Fibroblast of lung (primary cell): Measurements from ENCODE around the gene RNF19B.

Experiments
- EZH2 ChIP-seq: IDR thresholded peaks from 2 replicates; pipeline ENCODE4 v1.5.1; 2012; ENCODE audit warnings: low read length, control low read depth, mild to moderate bottlenecking; ENCODE audit errors: missing control alignments
- TF ChIP-seq, protein P1 (sequence below), 2 donors: IDR thresholded peaks in 1 of 2; conservative IDR thresholded peaks in 1 of 2; 1 replicate in 1 of 2; 2 replicates in 1 of 2; pipeline ENCODE4 v1.5.1; 2011 to 2012; ENCODE audit warnings: low read length in 2 of 2, control low read depth in 1 of 2, inconsistent platforms in 1 of 2, low read depth in 1 of 2, mild to moderate bottlenecking in 1 of 2

DNA sequence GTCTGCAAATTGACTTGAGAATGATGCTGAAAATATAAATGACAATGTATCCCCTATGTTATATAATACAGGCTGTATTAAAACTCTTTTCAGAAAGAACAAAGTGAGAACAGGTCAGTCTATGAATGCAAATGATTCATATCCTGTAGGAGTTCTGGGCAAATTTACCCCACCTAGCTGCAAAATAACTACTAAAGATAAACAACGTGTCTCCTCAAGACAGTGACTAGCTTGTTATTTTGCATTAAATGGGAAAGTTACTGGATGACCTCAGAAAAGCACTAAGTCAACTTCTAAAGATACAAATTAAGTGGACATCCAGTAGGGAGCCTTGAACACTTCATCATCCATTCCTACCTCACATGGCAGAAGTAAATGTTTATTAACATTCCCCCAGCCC is 11.1 kb downstream of the RNF19B start:
- TF ChIP-seq, protein P1, sequence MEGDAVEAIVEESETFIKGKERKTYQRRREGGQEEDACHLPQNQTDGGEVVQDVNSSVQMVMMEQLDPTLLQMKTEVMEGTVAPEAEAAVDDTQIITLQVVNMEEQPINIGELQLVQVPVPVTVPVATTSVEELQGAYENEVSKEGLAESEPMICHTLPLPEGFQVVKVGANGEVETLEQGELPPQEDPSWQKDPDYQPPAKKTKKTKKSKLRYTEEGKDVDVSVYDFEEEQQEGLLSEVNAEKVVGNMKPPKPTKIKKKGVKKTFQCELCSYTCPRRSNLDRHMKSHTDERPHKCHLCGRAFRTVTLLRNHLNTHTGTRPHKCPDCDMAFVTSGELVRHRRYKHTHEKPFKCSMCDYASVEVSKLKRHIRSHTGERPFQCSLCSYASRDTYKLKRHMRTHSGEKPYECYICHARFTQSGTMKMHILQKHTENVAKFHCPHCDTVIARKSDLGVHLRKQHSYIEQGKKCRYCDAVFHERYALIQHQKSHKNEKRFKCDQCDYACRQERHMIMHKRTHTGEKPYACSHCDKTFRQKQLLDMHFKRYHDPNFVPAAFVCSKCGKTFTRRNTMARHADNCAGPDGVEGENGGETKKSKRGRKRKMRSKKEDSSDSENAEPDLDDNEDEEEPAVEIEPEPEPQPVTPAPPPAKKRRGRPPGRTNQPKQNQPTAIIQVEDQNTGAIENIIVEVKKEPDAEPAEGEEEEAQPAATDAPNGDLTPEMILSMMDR (conservative IDR thresholded peaks at IDR 0.05 in 1 of 2, IDR thresholded peaks at IDR 0.05 in 1 of 2; ENCODE audit: low read depth in 1 of 2, low read length in 2 of 2) = no peak
- TF ChIP-seq EZH2 = no peak
